WI38 (cell line): ENCODE measurements around the gene CPLX1.
"Not testable (repeated sequence)": the region's sequence is repeated elsewhere in the genome, so short reads cannot be mapped to it uniquely, and the experiment has no call there.

Experiments used
- H3K4me3 ChIP-seq: 2 replicates; pipeline ENCODE4 v1.5.1; 2011; ENCODE audit warnings: low read depth, mild to moderate bottlenecking, control low read depth, low read length
- CTCF ChIP-seq: IDR thresholded peaks from 2 replicates; pipeline ENCODE4 v1.5.1; 2012; ENCODE audit warnings: low read depth, mild to moderate bottlenecking, control low read depth, low read length

Gene CPLX1

DNA sequence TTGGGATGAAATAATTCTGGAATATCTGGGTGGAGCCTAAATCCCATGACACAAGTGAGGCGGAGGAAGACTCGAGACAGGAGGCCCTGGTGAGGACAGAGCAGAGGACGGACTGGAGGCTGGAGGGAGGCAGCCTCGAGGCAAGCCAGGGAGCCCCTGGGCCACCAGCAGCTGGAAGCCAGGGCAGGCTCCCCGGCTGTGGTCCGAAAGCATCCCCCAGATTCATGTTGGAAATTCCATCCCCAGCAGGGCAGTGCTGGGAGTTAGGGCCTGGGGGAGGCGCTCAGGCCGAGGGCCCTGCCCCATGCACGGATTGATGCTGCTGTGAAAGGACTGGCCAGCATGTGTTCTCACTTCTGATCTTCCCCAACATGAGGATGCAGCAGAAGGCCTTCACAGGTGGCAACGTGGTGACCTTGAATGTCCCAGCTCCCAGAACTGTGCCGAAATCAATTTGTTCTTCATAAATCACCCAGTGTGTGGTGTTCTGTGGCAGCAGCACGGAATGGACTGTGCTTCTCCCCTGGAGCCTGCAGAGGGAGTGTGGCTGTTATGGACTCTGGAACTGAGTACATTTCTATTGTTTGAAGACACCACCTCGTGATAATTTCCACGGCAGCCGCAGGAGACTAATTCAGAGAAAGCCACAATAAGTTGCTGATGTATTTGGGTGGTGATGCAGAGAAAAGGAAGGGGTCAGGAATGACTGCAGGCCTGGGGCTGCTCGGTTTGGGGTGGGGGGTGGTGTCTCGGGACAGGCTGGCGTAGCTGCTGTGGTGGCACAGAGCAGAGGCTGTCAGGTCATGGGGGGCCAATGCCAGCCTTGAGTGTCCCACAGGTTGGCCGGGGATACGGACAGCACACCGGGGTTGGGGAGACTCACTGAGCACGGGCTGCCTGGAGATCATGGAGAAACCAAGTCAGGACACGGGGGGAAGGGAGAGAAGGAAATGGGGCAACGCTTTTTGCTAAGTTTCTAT lies 63.4 kb downstream of the CPLX1 start:
- 0 out of 2 replicates have a peak, but pooled peaks have one; percentile 4 for TF ChIP-seq CTCF
- no peak overlapping the region for H3K4me3 ChIP-seq

- no peak overlapping the region for H3K4me3 ChIP-seq
- no peak for TF ChIP-seq CTCF
These were observed 64.2 kb downstream of the CPLX1 start for GRCh38 chr4:761739-762138.

- no peak for TF ChIP-seq CTCF
- H3K4me3 ChIP-seq = no peak overlapping the region
These were observed 64.8 kb downstream of the CPLX1 start for GRCh38 chr4:761086-761485.

DNA sequence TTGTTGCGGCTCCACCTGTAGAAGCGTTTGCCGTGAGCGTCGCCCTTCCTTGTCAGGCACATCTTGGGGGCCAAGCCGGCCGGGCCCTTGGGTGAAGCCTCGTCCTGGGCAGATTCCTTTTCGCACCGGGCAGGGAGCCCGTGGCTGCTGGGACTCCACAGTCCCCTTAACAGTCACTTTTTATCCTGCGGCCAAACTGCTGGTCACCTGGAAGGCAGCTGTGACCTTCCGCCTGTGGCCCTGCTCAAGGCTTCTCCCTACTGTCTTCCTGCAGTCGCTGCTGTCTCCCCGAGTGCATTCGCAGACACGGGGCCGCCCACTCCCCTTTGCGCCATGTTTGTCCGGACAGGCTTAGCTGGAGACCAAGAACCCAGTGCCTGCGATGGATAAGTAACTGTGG lies 65.3 kb downstream of the CPLX1 start:
- TF ChIP-seq CTCF = no peak
- H3K4me3 ChIP-seq = no peak overlapping the region

- H3K4me3 ChIP-seq = not testable (repeated sequence)
These were observed 66.1 kb downstream of the CPLX1 start for GRCh38 chr4:759810-760209.

GRCh38 chr4:757111-757510 lies 68.8 kb downstream of the CPLX1 start:
- no peak overlapping the region for H3K4me3 ChIP-seq
- no peak for TF ChIP-seq CTCF

DNA sequence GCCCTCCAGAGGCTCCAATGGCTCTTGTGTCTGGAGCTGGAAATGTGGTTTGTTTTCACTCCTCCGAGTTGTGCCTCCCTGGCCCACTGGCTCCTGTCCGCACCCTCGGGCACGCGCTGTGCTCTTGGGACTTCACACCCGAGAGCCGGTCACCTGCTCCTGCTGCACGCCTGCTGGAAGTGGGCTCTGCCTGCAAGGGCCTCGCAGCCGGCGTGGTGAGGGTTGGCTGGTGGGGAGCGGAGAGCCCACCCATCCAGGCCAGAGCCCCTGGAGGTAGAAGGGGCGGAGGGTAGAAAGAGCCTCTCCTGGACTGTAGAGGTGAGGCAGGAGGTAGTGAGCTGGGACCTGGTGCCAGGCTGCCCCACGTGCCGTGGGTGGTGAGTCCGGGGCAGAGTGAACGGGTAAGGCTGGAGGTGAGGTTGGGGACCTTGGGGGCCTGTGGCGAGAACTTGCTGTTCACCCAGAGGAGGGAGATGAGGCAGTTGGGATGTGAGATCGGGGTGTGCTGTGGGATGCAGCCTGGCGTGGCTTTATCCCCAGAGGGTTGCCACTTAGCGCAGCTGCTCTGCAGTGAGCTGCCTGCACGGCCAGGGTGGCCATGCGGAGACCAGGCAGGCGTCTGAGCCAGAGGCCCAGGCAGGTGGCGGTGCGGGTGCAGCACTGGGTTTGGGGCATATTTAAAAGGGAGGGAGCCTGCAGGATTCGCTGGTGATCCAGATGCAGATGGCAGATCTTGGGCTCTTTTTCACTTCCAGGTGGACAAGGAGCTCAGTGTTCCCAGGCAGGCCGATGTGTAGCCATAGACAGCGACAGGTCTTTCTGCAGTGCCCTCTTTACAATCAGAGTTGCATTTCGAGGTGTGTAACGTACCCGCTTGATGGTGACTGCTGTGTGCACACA lies 71.5 kb downstream of the CPLX1 start:
- no peak for TF ChIP-seq CTCF
- no peak overlapping the region for H3K4me3 ChIP-seq

- H3K4me3 ChIP-seq = not testable (repeated sequence)
These were observed 72.7 kb downstream of the CPLX1 start for GRCh38 chr4:753186-753585.
